GM19467 (cell line): ENCODE results near the gene UNC79.

Source experiments
- ATAC-seq: cut with Tn5 transposase; IDR thresholded peaks from one replicate; pipeline ENCODE4 v1.9.1; 2021; ENCODE audit warnings: mild to moderate bottlenecking, moderate library complexity; ENCODE audit not compliant: unreplicated experiment

Gene UNC79

DNA sequence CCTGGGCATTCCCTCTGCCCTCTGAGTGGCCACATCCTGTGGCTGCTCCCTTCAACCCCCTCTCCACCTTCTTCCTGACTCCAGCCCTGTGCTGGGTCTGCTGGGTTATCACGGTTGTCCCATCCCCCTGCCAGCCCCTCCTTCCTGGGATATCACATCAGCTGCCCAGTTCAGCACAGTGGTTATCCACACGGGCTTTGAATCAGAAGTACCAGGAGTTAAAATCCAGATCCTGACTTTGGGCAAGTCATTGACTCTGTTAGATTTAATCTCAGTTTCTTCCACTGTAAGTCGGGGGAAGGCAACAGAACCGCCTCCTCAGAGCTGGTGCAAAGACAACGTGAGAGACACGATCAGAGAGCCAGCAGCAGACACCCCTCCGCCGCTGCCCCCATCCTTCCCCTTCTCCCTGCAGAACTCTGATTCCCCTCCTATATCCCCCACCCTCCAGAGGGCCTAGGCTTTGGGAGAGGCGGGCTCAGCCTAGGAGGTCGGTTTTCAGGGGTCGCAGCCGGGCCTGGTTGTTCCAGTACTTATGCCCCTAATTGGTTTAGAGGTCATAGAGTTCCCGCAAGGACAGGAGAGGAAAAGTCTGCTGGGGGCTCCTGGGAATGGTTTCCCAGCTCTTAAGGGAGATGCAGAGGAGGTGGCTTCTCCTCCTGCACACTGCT is 315.0 kb downstream of the UNC79 start:
- ATAC-seq, result no peak

DNA sequence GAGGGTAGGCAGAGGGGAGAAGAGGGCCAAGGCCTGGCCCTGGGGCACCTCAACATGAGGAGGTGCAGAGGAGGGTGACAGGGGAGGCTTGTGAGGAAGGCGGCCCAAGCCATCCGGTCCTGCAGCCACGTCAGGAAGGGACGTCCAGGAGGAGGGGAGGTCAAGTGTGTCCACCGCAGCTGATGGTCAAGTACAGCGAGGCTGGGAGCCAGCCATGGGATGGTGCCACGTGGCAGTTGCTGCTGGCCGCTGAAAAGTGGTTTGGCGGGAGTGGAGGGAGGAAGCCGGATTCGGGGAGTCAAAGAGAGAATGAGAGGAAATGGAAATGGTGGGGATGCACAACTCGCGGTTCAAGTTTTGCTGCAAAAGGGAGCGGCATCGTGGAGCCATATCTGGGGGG is 316.4 kb downstream of the UNC79 start:
- ATAC-seq, result no peak

DNA sequence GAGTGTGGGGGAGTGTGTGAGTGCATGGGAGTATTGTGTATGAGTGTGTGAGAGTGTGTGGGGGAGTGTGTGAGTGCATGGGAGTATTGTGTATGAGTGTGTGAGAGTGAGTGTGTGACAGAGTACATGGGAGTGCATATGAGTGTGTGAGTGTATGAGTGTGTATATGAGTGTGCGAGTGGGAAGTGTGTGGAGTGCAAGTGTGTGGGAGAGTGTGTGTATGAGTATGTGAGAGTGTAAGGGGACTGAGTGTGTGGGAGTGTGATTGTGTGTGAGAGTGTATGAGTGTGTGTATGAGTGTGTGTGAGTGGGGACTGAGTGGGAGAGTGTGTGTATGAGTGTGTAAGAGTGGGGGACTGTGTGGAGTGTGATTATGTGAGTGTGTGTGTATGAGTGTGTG is 316.8 kb downstream of the UNC79 start:
- no peak for ATAC-seq

DNA sequence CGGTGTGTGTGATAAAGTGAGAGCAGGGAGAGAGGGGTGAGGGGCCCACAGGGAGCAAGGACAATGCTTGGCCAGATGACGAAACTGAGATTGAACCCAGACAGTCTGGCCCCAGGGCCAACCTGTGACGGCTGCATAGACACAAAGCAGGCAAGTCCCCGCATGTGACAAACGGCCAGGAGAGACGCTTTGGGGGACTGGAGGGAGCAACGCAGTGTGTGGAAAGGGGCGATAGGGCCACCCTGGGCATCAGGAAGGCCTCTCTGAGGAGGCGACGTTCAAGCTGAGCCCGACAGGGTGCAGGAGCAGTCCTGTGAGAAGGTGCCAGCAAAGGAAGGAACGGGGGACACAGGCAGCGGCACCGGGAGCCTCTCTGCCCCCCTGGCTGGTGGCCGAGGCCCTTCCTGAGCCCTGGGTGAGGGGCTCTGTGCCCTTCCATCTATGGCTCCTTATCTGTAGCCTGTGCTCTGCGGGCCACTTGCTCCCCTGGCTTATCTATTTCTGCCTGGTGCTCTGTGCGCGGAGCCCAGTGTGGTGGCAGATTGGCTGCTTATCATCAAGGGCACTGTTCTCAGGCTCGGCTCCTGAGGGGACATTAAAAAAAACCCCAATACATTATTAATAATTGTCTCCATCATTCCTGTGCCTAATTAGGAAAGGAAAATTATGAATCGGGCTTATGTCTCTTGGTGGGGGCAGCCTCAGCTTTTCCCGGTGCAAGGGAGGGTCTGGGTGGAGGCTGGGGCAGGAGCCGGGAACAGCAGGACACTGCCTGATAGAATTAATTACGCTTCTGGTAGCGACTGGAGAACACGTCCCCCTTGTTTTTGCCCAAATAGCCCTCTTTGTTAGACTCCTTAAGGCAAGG is 317.7 kb downstream of the UNC79 start:
- no peak for ATAC-seq

DNA sequence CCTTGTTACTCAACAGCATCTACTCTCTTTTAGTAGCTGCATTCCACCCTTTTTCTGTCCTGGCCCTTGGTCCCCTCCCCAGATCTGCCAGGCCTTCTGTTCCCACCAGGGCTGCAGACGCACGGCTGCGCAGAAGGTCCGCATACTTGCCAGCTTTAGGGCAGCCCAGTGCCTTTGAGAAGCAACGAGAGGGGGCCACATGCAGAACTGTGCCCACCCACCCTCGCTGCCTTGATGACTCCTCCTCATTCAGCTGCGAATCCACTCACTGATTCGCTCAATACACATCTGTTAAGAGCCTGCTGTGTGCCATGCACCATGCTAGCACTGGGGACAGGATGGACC is 318.3 kb downstream of the UNC79 start:
- no peak for ATAC-seq

DNA sequence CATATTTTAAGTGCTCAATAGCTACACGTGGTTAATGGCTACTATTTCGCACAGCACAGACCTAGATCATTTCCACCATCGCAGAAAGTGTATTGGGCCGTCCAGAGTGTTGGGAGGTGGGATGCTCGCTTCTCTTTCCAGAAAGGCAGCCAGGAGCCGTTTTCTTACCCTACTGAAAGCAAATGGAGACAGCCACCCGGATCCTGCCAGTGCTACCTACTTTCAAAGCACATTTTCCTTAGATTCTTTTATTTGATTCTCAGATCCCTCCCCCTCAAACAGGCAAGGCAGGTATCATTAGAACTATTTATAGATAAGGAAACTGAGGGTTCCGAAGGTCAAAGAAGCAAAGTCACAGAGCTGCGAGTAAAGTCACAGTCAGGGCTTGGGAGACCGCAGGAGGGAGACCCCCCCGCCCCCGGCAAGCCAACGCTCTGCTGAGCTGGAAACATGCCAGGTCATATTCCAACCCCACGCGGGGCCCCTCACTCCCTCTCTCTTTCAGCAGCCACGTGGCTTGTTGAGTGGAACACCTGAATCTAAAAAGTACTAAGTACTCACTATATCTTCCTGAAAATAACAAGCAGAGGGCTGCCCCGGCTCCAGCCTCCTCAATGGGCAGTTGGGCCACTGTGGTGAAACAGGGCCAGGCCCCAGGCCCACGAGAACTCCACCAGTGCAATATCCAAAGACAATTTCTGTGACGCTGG is 321.4 kb downstream of the UNC79 start:
- ATAC-seq, result no peak

DNA sequence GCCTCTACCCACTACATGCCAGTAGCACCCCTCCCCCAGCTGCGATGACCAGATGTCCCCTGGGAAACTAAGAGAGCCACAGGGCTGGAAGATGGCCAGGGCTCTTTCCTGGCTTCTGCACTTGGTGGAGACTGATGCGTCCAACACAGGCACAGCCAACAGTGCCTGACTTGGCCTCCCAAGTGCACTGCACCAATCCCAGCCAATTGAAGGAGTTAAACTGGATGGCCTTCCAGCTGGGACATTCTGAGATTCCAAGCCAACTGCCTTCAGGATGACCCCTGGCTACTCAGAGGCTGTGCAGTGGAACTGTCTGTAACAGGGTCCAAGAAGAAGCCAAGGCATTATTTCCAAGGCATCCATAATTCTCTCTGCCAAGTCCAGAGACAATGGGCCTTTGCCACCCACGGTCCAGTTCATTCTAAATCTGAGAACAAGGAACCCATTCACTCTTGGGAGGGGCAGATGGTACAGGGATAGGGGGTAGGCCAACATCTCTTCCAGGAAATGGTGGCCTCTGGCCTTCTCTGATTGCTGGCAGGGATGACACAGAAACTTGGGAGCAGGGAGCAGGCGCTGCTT is 322.3 kb downstream of the UNC79 start:
- ATAC-seq, result no peak

DNA sequence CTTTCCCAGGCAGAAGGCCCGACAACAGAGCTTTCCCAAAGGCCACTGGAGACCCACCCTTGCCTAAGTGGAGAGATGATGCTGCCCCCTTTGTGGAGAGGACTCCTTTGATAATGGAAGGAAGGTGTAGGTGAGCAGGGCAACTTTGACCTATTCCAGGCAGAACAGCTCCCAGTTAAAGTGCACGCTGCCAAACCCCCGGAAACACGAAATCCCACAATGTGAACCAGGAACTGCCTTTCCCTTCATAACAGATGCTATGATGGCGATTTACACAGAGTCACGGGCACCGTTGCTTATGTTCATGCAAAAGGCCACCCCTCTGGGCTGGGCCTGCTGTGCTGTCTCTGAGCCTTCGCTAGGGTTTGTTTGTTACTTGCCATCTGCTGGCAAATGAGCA is 322.9 kb downstream of the UNC79 start:
- no peak for ATAC-seq

DNA sequence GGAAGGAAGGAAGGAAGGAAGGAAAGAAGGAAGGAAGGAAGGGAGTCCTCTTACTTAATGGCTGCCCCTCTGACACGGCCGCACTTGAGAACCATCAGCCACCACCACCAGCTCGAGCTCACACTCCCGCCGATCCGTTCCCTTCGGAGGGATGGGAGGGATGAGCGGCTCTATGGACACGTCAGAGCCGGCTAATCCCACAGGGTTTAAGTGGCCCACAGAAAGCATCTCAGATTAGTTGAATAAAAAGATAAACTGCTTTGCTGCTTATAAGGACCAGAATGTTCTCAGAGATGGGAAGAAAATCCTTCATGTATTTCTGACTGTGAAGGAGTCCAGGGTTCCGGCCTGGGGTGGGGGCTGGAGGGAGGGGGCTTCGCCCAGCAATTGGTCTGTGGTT is 326.5 kb downstream of the UNC79 start:
- no peak for ATAC-seq
